Psoas muscle (tissue), 8 donors: ENCODE data around the gene LRRC71. TPM values are rescaled to one million over a fixed set of nuclear protein-coding genes. Genes with fewer than 3 reads are reported as not detected.

Source experiments
- ATAC-seq, 4 donors: fragments of 200-7000 bp; cut with Tn5 transposase; one replicate each; pipeline ENCODE4 v1.9.1; 2020; ENCODE audit warnings: moderate library complexity in 3 of 4, mild to moderate bottlenecking in 2 of 4
- DNase-seq, 2 donors: peaks; one replicate each; pipeline ENCODE4 v3.0.0-alpha.2; 2020
- H3K27ac ChIP-seq: fragments of 200-600 bp; one replicate; pipeline ENCODE4 v1.8.0; 2022
- H3K27me3 ChIP-seq, 3 donors: fragments of 200-600 bp in 1 of 3; one replicate each; pipeline versions ENCODE4 v1.6.1 to v1.8.0; 2013 to 2022; ENCODE audit warnings: low read length in 2 of 3, mild to moderate bottlenecking in 2 of 3, moderate library complexity in 1 of 3; ENCODE audit not compliant: insufficient read depth in 3 of 3
- H3K36me3 ChIP-seq, 2 donors: fragments of 200-600 bp in 1 of 2; one replicate each; pipeline versions ENCODE4 v1.6.1 to v1.8.0; 2013 to 2022; ENCODE audit warnings: low read depth in 1 of 2, mild to moderate bottlenecking in 1 of 2, moderate library complexity in 1 of 2; ENCODE audit not compliant: insufficient read depth in 1 of 2
- H3K4me1 ChIP-seq: fragments of 200-600 bp; one replicate; pipeline ENCODE4 v1.8.0; 2022
- H3K4me3 ChIP-seq: fragments of 200-600 bp; one replicate; pipeline ENCODE4 v1.8.0; 2022; ENCODE audit warnings: mild to moderate bottlenecking
- H3K9me3 ChIP-seq: fragments of 200-600 bp; one replicate; pipeline ENCODE4 v1.8.0; 2022
- CTCF ChIP-seq: fragments of 200-600 bp; IDR thresholded peaks from one replicate; pipeline ENCODE4 v1.8.0; 2022; ENCODE audit warnings: antibody characterized with exemption
- WGBS, 3 donors: extraction: QIAGEN DNeasy Blood & Tissue Kit; methylation state at CpG; one replicate each; pipeline versions ENCODE4 v1.1.6 to v1.1.7; 2013; 5-methylcytosine and 5-hydroxymethylcytosine counted together
- intact Hi-C, 2 donors: fragments of 100-400 bp; cut with DNase I; formaldehyde crosslinking; loops; one replicate each; pipeline versions ENCODE4 v1.11.0 to v1.14.2; 2022
- polyA plus RNA-seq, 3 donors: library from polyadenylated mRNA; stranded (reverse); fragments of 200-250 nt; gene quantifications; one replicate each; pipeline ENCODE4 v1.2.3, GENCODE V29; 2013
- total RNA-seq, 4 donors: library from RNA; stranded (reverse); fragmentation: NEBNext Ultra II Directional in 2 of 4; extraction: Animal tissue kit (Norgen Biotek cat#: 25700) in 2 of 4; gene quantifications; one replicate each; pipeline versions ENCODE4 v1.2.1 to v1.2.4, GENCODE V29; 2021 to 2023
- donor health status: healthy with polysubstance abuse.
- donor health status: DM: no; HTN: no; CAD: no; lungs with moderate emphysema.
- donor health status: Bipolar disorder and iron deficiency.
- donor health status: healthy.
- donor health status: DM: yes; HTN: yes; CAD: no.
- donor health status: DM: no; HTN: no; CAD: no.
- donor health status: DM: no; HTN: no; CAD: no.
- donor health status: DM: yes; HTN: yes; CAD: no.

Gene LRRC71
- total and polyA plus RNA-seq, 7 donors: 0.03 TPM; not detected in 5

DNA sequence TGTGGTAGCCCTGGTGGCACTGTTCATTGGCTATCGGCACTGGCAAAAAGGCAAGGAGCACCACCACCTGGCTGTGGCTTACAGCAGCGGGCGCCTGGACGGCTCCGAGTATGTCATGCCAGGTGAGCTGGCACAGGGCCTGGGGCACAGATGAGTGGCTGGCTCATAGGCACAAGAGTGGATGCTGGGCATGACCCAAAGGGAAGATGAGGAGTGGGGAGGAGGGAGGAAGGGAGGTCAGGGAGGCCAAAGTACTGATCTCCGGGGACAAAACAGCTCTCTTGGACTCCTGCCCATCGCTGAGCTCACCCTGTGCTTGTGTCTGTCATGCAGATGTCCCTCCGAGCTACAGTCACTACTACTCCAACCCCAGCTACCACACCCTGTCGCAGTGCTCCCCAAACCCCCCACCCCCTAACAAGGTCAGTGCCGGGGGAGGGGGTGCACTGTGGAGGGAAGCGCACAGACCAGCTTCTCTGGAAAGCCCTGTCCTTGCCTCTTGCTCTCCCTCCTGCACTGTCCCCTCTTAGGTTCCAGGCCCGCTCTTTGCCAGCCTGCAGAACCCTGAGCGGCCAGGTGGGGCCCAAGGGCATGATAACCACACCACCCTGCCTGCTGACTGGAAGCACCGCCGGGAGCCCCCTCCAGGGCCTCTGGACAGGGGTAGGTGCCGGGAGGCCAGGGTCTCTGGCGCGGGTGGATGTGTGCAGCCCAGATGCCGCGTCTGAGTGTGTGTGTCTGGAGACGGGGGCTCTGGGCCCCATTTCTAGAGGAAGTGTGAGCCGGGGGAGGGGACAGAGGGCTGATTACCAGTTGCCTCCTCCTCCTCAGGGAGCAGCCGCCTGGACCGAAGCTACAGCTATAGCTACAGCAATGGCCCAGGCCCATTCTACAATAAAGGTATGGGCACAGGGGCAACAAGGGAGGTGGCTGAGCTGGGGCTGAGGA lies 7.3 kb upstream of the LRRC71 start:
- Histone ChIP-seq H3K9me3 (no peaks in the 10 kb centered on the region), H3K27me3 (peaks cover 0 to 33% (median 0%) of the 10 kb centered on the region in 3 donors), H3K4me1 (no peaks in the 10 kb centered on the region), H3K4me3 (no peak overlapping the region), H3K27ac (no peak overlapping the region), H3K36me3 (peaks cover 0 to 8% of the 10 kb centered on the region in 2 donors)
- ATAC-seq: peak in 1 of 4 donors; percentile 24
- DNase-seq: peak in 1 of 2 donors; percentile 64
- 48 to 57% (median 55%) methylated on average over 22 to 24 of the region's 24 CpGs for WGBS, 3 donors
- intact Hi-C loops: loop anchor here in 1 of 2 donors (10.0 kb wide), 1 partner anchor 162 kb away; no protein-coding TSS in a partner anchor
- no peak for TF ChIP-seq CTCF

- Histone ChIP-seq H3K4me3 (no peak overlapping the region), H3K36me3 (peaks cover 0 to 8% of the 10 kb centered on the region in 2 donors)
These were observed 6.5 kb upstream of the LRRC71 start for GRCh38 chr1:156913809-156914387.

DNA sequence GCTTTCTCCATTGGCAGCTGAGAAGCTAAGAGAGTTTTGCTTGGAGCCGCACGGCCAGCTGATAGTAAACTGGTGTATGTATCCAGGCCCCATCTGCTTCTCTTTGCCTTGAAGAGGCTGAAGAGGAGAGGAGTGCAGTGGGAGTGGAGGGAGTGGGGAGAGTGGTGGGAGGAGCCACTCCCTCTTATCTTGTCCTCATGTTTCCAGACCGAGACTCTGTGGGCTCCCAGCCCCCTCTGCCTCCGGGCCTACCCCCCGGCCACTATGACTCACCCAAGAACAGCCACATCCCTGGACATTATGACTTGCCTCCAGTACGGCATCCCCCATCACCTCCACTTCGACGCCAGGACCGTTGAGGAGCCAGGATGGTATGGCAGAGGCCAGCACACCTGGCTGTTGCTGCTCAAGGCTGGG lies 6.0 kb upstream of the LRRC71 start:
- no peak for TF ChIP-seq CTCF
- DNase-seq: peak in 1 of 2 donors; percentile 12
- 82 to 91% (median 90%) methylated on average over 9 of the region's 9 CpGs for WGBS, 3 donors
- H3K27ac ChIP-seq: no peak overlapping the region
- H3K9me3 ChIP-seq: no peaks in the 10 kb centered on the region
- H3K4me3 ChIP-seq: no peak overlapping the region
- H3K4me1 ChIP-seq: no peaks in the 10 kb centered on the region
- peaks cover 0 to 20% (median 0%) of the 10 kb centered on the region in 3 donors for H3K27me3 ChIP-seq
- intact Hi-C loops: loop anchor here in 1 of 2 donors (10.0 kb wide), 1 partner anchor 160 kb away; no protein-coding TSS in a partner anchor
- peaks cover 0 to 8% of the 10 kb centered on the region in 2 donors for H3K36me3 ChIP-seq
- ATAC-seq: no peak

More at GRCh38 chr1:156913809-156914387, 6.5 kb upstream of the LRRC71 start:
- Histone ChIP-seq H3K9me3 (no peaks in the 10 kb centered on the region), H3K27ac (no peak overlapping the region), H3K27me3 (peaks cover 0 to 25% (median 0%) of the 10 kb centered on the region in 3 donors), H3K4me1 (no peaks in the 10 kb centered on the region)
- no peak for TF ChIP-seq CTCF
- DNase-seq (no peak), ATAC-seq (no peak)
- WGBS, 3 donors: 88 to 90% (median 89%) methylated on average over 13 of the region's 13 CpGs
- intact Hi-C loops: loop anchor here in 1 of 2 donors (10.0 kb wide), 1 partner anchor 161 kb away; no protein-coding TSS in a partner anchor

DNA sequence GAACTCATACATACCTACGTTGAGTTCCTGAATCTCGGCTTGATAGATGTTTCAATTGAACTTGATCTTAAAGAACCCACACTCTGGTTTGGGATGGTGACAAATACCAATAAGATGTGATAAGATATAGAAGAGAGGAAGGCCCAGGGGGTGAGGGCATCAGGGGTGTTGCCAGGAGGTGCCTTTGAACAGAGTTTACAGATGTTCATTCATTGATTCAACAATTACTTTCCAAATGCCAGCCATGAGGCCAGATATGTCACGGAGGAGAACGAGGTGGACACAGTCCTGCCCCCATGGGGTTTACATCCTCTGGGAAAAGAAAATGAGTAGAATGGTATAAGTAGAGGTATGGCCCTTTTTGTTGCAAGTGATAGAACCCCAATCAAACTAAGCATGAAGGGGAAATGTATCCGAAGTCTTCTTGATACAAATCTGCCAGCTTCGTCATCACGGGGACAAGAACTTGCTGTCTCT lies 659 bp downstream of the LRRC71 start:
- no peak for TF ChIP-seq CTCF
- Histone ChIP-seq H3K36me3 (no peaks in the 10 kb centered on the region), H3K4me1 (peaks cover 6% of the 10 kb centered on the region), H3K27me3 (peaks cover 0 to 64% (median 32%) of the 10 kb centered on the region in 3 donors), H3K9me3 (no peaks in the 10 kb centered on the region), H3K27ac (no peak overlapping the region), H3K4me3 (peak overlapping the region; percentile 41)
- WGBS, 3 donors: 62 to 65% (median 63%) methylated on average over 7 of the region's 7 CpGs
- intact Hi-C loops: loop anchor here in 1 of 2 donors (2.0 kb wide), 1 partner anchor 30 kb away; no protein-coding TSS in a partner anchor
- DNase-seq: no peak
- no peak for ATAC-seq
